Activated naive CD8-positive, alpha-beta T cell treated with anti-CD3 and anti-CD28 coated beads for 36 hours (primary cell): Measurements from ENCODE around the gene AKR1C1. TPM values are rescaled to one million over a fixed set of nuclear protein-coding genes. Genes with fewer than 3 reads are reported as not detected.
"Not testable (repeated sequence)": the region's sequence is repeated elsewhere in the genome, so short reads cannot be mapped to it uniquely, and the experiment has no call there.

ENCODE experiments used
- DNase-seq: peaks from one replicate; pipeline ENCODE4 v3.0.0; 2021
- H3K27ac Mint-ChIP-seq: one replicate; pipeline ENCODE4 v1.8.0; 2022; ENCODE audit warnings: mild to moderate bottlenecking, moderate library complexity, mixed read lengths
- H3K27me3 Mint-ChIP-seq: one replicate; pipeline ENCODE4 v1.8.0; 2022; ENCODE audit warnings: mild to moderate bottlenecking, mixed read lengths
- H3K36me3 Mint-ChIP-seq: one replicate; pipeline ENCODE4 v1.8.0; 2021; ENCODE audit warnings: mild to moderate bottlenecking, mixed read lengths
- H3K4me1 Mint-ChIP-seq: one replicate; pipeline ENCODE4 v1.8.0; 2021; ENCODE audit warnings: mixed read lengths
- H3K4me3 Mint-ChIP-seq: one replicate; pipeline ENCODE4 v1.8.0; 2022; ENCODE audit warnings: mild to moderate bottlenecking, moderate library complexity, mixed read lengths
- H3K9me3 Mint-ChIP-seq: one replicate; pipeline ENCODE4 v1.8.0; 2022; ENCODE audit warnings: mixed read lengths
- total RNA-seq, 2 experiments: library from RNA; stranded (reverse); gene quantifications; one replicate each; pipeline ENCODE4 v1.2.3, GENCODE V29; 2021

AKR1C1 gene
- total RNA-seq: under 1 TPM; 0.14 to 0.21 TPM

DNA sequence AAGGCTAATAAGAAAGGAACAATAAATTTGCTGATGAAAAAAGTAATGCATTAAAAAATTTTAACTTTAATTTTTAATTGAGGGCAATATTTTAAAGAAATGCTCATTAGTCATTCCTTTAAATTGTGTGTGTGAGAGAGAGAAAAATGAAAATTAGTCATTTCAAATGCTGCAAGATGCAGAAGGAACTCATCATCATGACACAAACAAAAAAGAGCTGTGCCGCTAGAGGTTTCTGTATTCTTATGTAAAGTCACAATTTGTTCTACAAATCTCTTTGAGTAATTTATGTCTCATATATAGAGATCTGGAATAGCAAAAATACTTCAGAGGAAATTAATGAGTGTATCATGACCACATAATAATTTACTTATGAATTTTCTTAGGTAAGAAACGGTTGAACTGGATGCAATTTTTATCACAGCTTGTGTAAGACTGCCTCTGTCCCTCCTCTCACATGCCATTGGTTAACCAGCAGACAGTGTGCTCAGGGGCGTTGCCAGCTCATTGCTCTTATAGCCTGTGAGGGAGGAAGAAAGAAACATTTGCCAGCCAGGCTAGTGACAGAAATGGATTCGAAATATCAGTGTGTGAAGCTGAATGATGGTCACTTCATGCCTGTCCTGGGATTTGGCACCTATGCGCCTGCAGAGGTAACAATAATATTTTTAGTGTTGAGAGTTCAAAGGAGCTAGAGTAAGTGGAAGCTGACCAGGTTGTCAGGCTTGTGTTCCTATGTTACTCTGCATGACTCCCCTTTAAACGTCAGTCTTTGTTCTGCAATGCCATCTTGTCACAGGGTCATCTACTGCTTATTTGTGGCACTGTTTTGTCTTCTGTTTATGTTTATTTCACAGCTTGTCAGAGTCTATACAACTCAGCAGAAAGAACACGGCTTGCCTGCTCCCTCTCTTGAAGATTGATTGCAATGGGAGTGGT, at the start of gene AKR1C1:
Gene AKR1C1 (plus strand): TSS at position 540 of the 939 bp plus-strand sequence. CDS start 30 bp downstream, at position 570.
- not testable (repeated sequence) for H3K27me3 Mint-ChIP-seq, H3K4me1 Mint-ChIP-seq, H3K9me3 Mint-ChIP-seq, H3K4me3 Mint-ChIP-seq, DNase-seq, H3K27ac Mint-ChIP-seq, H3K36me3 Mint-ChIP-seq

DNA sequence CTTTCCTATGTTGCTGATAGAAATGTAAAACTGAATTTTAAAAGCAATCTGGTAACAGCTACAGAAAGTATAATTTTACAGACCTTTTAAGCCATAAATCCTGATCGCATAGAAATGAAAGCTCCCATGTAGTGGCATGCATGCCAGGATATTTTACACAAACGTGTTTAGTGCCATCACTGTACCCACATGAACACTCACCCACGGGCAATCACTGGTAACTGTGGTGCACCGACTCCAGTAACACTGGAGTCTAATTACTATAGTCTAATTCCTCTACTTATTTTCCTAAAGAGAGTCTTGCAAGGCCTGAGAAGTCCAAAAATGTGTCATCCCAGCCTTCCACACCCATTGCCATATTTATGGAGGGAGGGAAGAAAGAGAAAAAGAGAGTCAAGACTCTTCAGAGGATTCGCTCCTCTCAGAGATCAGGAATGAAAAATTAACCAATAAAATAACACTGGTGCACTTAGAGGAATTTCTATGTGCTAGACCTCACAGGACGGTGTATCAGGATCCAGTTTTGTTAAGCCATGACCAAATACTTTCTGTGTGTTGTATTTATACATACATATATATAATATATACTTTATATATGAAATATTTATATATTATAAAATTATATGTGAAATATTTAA, 48.9 kb upstream of the AKR1C1 start:
- H3K4me3 Mint-ChIP-seq: no peak overlapping the region
- peaks cover 1% of the 10 kb centered on the region for H3K9me3 Mint-ChIP-seq
- DNase-seq: no peak
- H3K27me3 Mint-ChIP-seq: no peaks in the 10 kb centered on the region
- no peak overlapping the region for H3K27ac Mint-ChIP-seq
- H3K4me1 Mint-ChIP-seq: no peaks in the 10 kb centered on the region
- peaks cover 5% of the 10 kb centered on the region for H3K36me3 Mint-ChIP-seq

- Mint-ChIP-seq H3K4me3 (no peak overlapping the region), H3K27me3 (no peaks in the 10 kb centered on the region), H3K4me1 (no peaks in the 10 kb centered on the region), H3K9me3 (no peaks in the 10 kb centered on the region), H3K36me3 (no peaks in the 10 kb centered on the region), H3K27ac (no peak overlapping the region)
- DNase-seq: no peak
Measured at GRCh38 chr10:4916086-4916716, 47.0 kb upstream of the AKR1C1 start.

GRCh38 chr10:4918236-4918635, 45.0 kb upstream of the AKR1C1 start:
- Mint-ChIP-seq H3K4me1 (no peaks in the 10 kb centered on the region), H3K9me3 (no peaks in the 10 kb centered on the region), H3K36me3 (no peaks in the 10 kb centered on the region), H3K4me3 (no peak overlapping the region), H3K27me3 (peaks cover 3% of the 10 kb centered on the region), H3K27ac (no peak overlapping the region)
- DNase-seq: no peak

DNA sequence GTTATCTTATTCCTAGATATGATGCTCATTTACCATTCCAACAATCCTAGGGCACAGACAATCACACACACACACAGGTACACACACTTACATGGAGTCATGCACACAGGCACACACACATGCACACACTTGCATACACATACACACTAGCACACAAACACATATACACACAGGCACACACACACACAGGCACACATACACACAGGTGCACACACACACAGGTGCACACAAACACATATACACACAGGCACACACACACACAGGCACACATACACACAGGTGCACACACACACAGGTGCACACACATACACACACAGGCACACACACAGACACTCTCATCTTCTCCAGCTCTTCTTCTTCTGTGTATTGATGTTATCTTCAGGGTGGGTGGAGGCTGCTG, 38.7 kb upstream of the AKR1C1 start:
- not testable (repeated sequence) for H3K4me3 Mint-ChIP-seq, H3K4me1 Mint-ChIP-seq, H3K27ac Mint-ChIP-seq, H3K9me3 Mint-ChIP-seq, H3K36me3 Mint-ChIP-seq, DNase-seq, H3K27me3 Mint-ChIP-seq

- Mint-ChIP-seq H3K9me3 (peaks cover 11% of the 10 kb centered on the region), H3K36me3 (peaks cover 10% of the 10 kb centered on the region), H3K27me3 (peaks cover 3% of the 10 kb centered on the region), H3K27ac (no peak overlapping the region), H3K4me1 (no peaks in the 10 kb centered on the region), H3K4me3 (no peak overlapping the region)
- no peak for DNase-seq
Measured at GRCh38 chr10:4926400-4926799, 36.8 kb upstream of the AKR1C1 start.

DNA sequence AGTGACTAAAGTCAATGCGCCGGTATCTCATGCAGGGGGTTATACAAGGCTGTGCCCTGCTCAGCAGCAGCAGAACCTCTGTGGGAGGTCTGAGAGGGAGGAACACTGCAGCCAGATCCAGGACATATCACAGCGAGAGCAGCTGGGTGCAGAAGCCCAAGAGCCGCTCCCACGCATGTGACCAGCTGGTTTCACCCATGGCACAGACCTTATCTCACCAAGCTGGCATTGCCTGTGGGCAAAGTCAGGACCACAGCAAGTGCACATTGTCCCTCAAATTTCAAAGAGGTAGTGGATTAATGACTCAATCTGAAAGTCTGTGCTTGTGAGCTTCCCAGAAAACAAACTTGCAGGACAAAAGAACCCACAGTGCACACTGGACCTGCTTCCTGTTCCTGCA, 31.6 kb upstream of the AKR1C1 start:
- Mint-ChIP-seq H3K27me3 (no peaks in the 10 kb centered on the region), H3K36me3 (peaks cover 4% of the 10 kb centered on the region), H3K4me3 (no peak overlapping the region), H3K4me1 (no peaks in the 10 kb centered on the region), H3K27ac (no peak overlapping the region), H3K9me3 (peaks cover 4% of the 10 kb centered on the region)
- no peak for DNase-seq

DNA sequence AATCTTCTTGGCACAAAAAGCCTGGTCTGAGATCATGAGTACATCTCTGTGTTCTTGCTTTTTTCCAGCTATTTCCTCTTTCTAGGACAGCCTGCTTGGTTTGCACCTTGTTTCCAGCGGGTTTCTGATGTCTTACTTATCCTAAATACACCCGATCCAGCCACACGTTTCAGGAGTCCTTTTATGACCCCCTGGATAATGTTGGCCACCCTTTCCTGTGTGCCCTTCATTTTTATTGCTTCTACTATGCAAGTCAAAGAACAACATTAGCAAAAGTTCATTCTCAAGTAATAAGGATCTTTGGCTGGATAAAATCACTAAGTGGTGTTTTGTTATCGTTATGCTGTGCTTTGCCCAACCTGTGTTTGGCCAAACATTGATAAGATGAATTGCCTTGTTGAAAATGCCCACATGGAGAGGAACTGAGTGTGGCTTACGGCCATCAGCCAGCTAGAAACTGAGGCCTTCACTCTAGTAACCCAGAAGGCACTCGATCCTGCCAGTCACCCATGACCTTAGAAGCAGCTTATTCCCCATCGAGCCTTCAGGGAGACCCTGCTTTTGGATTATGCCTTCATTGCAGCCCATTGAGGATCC, 28.7 kb upstream of the AKR1C1 start:
- H3K4me1 Mint-ChIP-seq: no peaks in the 10 kb centered on the region
- H3K9me3 Mint-ChIP-seq: peaks cover 2% of the 10 kb centered on the region
- H3K27me3 Mint-ChIP-seq: no peaks in the 10 kb centered on the region
- no peak for DNase-seq
- H3K36me3 Mint-ChIP-seq: peaks cover 4% of the 10 kb centered on the region
- H3K4me3 Mint-ChIP-seq: no peak overlapping the region
- no peak overlapping the region for H3K27ac Mint-ChIP-seq

GRCh38 chr10:4937346-4937745, 25.9 kb upstream of the AKR1C1 start:
- no peak for DNase-seq
- H3K27ac Mint-ChIP-seq: no peak overlapping the region
- H3K36me3 Mint-ChIP-seq: peaks cover 2% of the 10 kb centered on the region
- no peaks in the 10 kb centered on the region for H3K4me1 Mint-ChIP-seq
- no peak overlapping the region for H3K4me3 Mint-ChIP-seq
- no peaks in the 10 kb centered on the region for H3K27me3 Mint-ChIP-seq
- no peaks in the 10 kb centered on the region for H3K9me3 Mint-ChIP-seq

- H3K27ac Mint-ChIP-seq: no peak overlapping the region
- no peaks in the 10 kb centered on the region for H3K4me1 Mint-ChIP-seq
- H3K9me3 Mint-ChIP-seq: no peaks in the 10 kb centered on the region
- no peak overlapping the region for H3K4me3 Mint-ChIP-seq
- H3K36me3 Mint-ChIP-seq: no peaks in the 10 kb centered on the region
- H3K27me3 Mint-ChIP-seq: no peaks in the 10 kb centered on the region
- no peak for DNase-seq
Measured at GRCh38 chr10:4939224-4940072, 23.8 kb upstream of the AKR1C1 start.

- DNase-seq, H3K4me3 Mint-ChIP-seq, H3K27ac Mint-ChIP-seq, H3K4me1 Mint-ChIP-seq, H3K36me3 Mint-ChIP-seq, H3K9me3 Mint-ChIP-seq, H3K27me3 Mint-ChIP-seq: not testable (repeated sequence)
Measured at GRCh38 chr10:4940073-4940428, 23.2 kb upstream of the AKR1C1 start.

GRCh38 chr10:4940909-4941308, 22.3 kb upstream of the AKR1C1 start:
- H3K27me3 Mint-ChIP-seq, H3K4me3 Mint-ChIP-seq, H3K9me3 Mint-ChIP-seq, DNase-seq, H3K27ac Mint-ChIP-seq, H3K4me1 Mint-ChIP-seq, H3K36me3 Mint-ChIP-seq: not testable (repeated sequence)

DNA sequence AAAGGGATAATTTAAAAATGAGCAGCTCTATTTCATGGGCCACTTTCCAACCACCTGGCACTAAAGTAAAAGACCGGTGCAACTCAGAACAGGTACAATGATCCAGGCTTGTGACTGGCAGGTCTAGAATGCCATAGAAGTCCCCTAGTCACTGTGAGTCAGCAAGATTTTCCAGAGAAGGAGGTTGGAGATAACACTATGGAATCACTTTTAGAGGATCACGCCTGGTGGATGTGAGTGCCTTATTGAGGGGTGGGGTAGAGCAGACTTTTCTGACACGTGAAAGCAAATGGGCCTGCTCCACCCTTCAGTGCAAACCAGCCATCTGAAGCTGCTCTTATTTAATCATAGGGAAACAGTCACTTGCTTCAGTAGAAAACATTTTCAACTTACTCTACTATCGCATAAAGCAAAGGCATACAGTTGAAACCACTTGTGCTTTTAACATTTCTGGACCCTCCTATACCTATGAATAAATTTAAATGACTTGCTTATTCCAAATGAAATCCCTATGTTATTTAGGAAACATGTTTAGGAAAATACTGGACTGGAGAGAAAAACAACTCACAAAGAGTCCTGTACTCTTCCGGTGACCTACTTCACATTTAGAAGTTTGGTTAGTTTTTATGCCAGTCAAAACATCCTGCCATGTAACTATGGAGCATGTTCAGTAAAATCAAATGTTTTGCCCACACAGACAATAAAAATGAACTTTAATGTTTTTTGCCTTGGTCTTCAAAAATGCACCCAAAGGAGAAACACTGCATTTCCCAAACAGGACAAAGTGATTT, 21.5 kb upstream of the AKR1C1 start:
- Mint-ChIP-seq H3K27ac (no peak overlapping the region), H3K36me3 (no peaks in the 10 kb centered on the region), H3K9me3 (no peaks in the 10 kb centered on the region), H3K27me3 (no peaks in the 10 kb centered on the region), H3K4me3 (no peak overlapping the region), H3K4me1 (no peaks in the 10 kb centered on the region)
- no peak for DNase-seq

DNA sequence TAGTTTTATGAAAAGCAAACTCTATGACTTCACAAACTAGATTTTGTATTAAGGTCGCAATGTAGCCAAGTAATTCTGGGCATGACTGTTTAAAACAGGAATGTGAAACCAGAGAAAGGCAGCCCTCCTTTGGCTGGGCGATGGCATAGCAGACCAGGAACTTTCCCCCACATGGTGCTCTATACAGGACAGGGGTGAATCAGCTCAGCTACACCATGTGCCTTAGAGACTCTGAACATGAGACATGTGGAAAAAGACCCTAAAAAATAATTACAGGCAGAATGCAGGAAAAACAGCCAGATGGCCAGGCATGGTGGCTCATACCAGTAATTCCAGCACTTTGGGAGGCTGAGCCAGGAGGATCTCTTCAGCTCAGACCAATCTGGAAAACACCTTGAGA, 20.3 kb upstream of the AKR1C1 start:
- not testable (repeated sequence) for H3K9me3 Mint-ChIP-seq, DNase-seq, H3K36me3 Mint-ChIP-seq, H3K27ac Mint-ChIP-seq, H3K4me1 Mint-ChIP-seq, H3K27me3 Mint-ChIP-seq, H3K4me3 Mint-ChIP-seq
